BLaER1 treated with 17β-estradiol and CSF1 and Interleukin-3, amounts not matched to agents 10 nM and 100 nM (cell line): ENCODE data around the gene RELL2.

ENCODE experiments used
- H3K27ac ChIP-seq, 11 experiments: shearing (Covaris generic); formaldehyde crosslinking; 2 replicates each; pipeline ENCODE4 v1.8.1; 2022
- H3K27me3 ChIP-seq, 11 experiments: shearing (Covaris generic); formaldehyde crosslinking; 2 replicates each; pipeline ENCODE4 v1.8.1; 2022
- H3K36me3 ChIP-seq, 11 experiments: shearing (Covaris generic); formaldehyde crosslinking; 2 replicates each; pipeline ENCODE4 v1.8.1; 2022
- H3K4me1 ChIP-seq, 10 experiments: shearing (Covaris generic); formaldehyde crosslinking; 2 replicates each; pipeline ENCODE4 v1.8.1; 2022
- H3K4me2 ChIP-seq, 11 experiments: shearing (Covaris generic); formaldehyde crosslinking; 2 replicates each; pipeline ENCODE4 v1.8.1; 2022
- H3K4me3 ChIP-seq, 10 experiments: shearing (Covaris generic); formaldehyde crosslinking; 2 replicates each; pipeline ENCODE4 v1.8.1; 2022
- H3K9ac ChIP-seq, 11 experiments: shearing (Covaris generic); formaldehyde crosslinking; 2 replicates each; pipeline ENCODE4 v1.8.1; 2022
- H3K9me3 ChIP-seq, 11 experiments: shearing (Covaris generic); formaldehyde crosslinking; replicated peaks in 1 of 11; 2 replicates each; pipeline ENCODE4 v1.8.1; 2022
- H4K20me1 ChIP-seq, 11 experiments: shearing (Covaris generic); formaldehyde crosslinking; 2 replicates each; pipeline ENCODE4 v1.8.1; 2022
- Cebpa-rat ChIP-seq, 11 experiments: shearing (Covaris generic); IDR thresholded peaks; 2 replicates each; pipeline ENCODE4 v1.8.1; 2022

The RELL2 gene

GRCh38 chr5:141637123-141637766, 448 bp downstream of the RELL2 start:
- Histone ChIP-seq H3K4me3 (peak overlapping the region; percentile 74 to 95 (median 81)), H3K27ac (peak overlapping the region in 10 of 11 experiments; percentile 73 to 83 (median 76); a peak in 20 of 22 replicates), H3K36me3 (peaks cover 24 to 69% (median 44%) of the 10 kb centered on the region in 11 experiments), H3K9ac (peak overlapping the region; percentile 78 to 90 (median 85)), H3K4me1 (peaks cover 43 to 85% (median 67%) of the 10 kb centered on the region in 10 experiments), H4K20me1 (peaks cover 21 to 72% (median 29%) of the 10 kb centered on the region in 11 experiments; a peak in 19 of 22 replicates), H3K4me2 (peak overlapping the region; percentile 90 to 99 (median 96)), H3K27me3 (no peaks in the 10 kb centered on the region), H3K9me3 (no peaks in the 10 kb centered on the region)
- TF ChIP-seq Cebpa-rat (IDR thresholded peaks at IDR 0.05): no peak

- TF ChIP-seq Cebpa-rat (IDR thresholded peaks at IDR 0.05): no peak
- H4K20me1 ChIP-seq: peaks cover 15 to 70% (median 23%) of the 10 kb centered on the region in 11 experiments; a peak in 18 of 22 replicates
- peak overlapping the region; percentile 78 to 90 (median 85) for H3K9ac ChIP-seq
- H3K36me3 ChIP-seq: peaks cover 17 to 69% (median 41%) of the 10 kb centered on the region in 11 experiments
- H3K27me3 ChIP-seq: no peaks in the 10 kb centered on the region
- H3K27ac ChIP-seq: peak overlapping the region in 10 of 11 experiments; percentile 73 to 83 (median 76); a peak in 20 of 22 replicates
- peaks cover 38 to 85% (median 69%) of the 10 kb centered on the region in 10 experiments for H3K4me1 ChIP-seq
- H3K4me3 ChIP-seq: peak overlapping the region; percentile 74 to 95 (median 81)
- H3K4me2 ChIP-seq: peak overlapping the region; percentile 90 to 99 (median 96)
- no peaks in the 10 kb centered on the region for H3K9me3 ChIP-seq
Observed at GRCh38 chr5:141637767-141638419, 1.1 kb downstream of the RELL2 start.

GRCh38 chr5:141638771-141639170, 2.0 kb downstream of the RELL2 start:
- Histone ChIP-seq H3K27ac (peak overlapping the region in 8 of 11 experiments; percentile 73 to 83 (median 77); a peak in 9 of 22 replicates), H4K20me1 (peaks cover 15 to 68% (median 22%) of the 10 kb centered on the region in 11 experiments; a peak in 18 of 22 replicates), H3K36me3 (peaks cover 15 to 66% (median 44%) of the 10 kb centered on the region in 11 experiments; a peak in 21 of 22 replicates), H3K4me3 (peak overlapping the region in 5 of 10 experiments; percentile 80 to 95 (median 88); a peak in 8 of 20 replicates), H3K4me1 (peaks cover 38 to 87% (median 73%) of the 10 kb centered on the region in 10 experiments), H3K9ac (peak overlapping the region in 1 of 11 experiments; percentile 87; a peak in 1 of 22 replicates), H3K4me2 (peak overlapping the region; percentile 90 to 99 (median 96)), H3K27me3 (no peaks in the 10 kb centered on the region), H3K9me3 (no peaks in the 10 kb centered on the region)
- no peak for TF ChIP-seq Cebpa-rat (IDR thresholded peaks at IDR 0.05)

GRCh38 chr5:141639357-141640050, 2.7 kb downstream of the RELL2 start:
- Histone ChIP-seq H3K9me3 (no peaks in the 10 kb centered on the region), H3K9ac (no peak overlapping the region), H3K4me1 (peaks cover 32 to 86% (median 67%) of the 10 kb centered on the region in 10 experiments), H3K4me2 (peak overlapping the region in 5 of 11 experiments; percentile 30 to 98 (median 95); a peak in 5 of 22 replicates), H3K4me3 (no peak overlapping the region), H4K20me1 (peaks cover 13 to 66% (median 18%) of the 10 kb centered on the region in 11 experiments; a peak in 18 of 22 replicates), H3K27me3 (no peaks in the 10 kb centered on the region), H3K36me3 (peaks cover 22 to 66% (median 48%) of the 10 kb centered on the region in 11 experiments; a peak in 21 of 22 replicates), H3K27ac (no peak overlapping the region)
- TF ChIP-seq Cebpa-rat (IDR thresholded peaks at IDR 0.05): no peak

- H3K9ac ChIP-seq: no peak overlapping the region
- no peak for TF ChIP-seq Cebpa-rat (IDR thresholded peaks at IDR 0.05)
- H3K4me1 ChIP-seq: peaks cover 27 to 83% (median 62%) of the 10 kb centered on the region in 10 experiments
- peaks cover 27 to 66% (median 48%) of the 10 kb centered on the region in 11 experiments for H3K36me3 ChIP-seq
- no peak overlapping the region for H3K4me3 ChIP-seq
- H4K20me1 ChIP-seq: peaks cover 8 to 65% (median 13%) of the 10 kb centered on the region in 11 experiments; a peak in 18 of 22 replicates
- H3K4me2 ChIP-seq: peak overlapping the region in 4 of 11 experiments; percentile 8 to 96 (median 21); a peak in 4 of 22 replicates
- H3K9me3 ChIP-seq: no peaks in the 10 kb centered on the region
- H3K27me3 ChIP-seq: no peaks in the 10 kb centered on the region
- no peak overlapping the region for H3K27ac ChIP-seq
Observed at GRCh38 chr5:141640051-141640415, 3.2 kb downstream of the RELL2 start.

GRCh38 chr5:141640698-141641097, 3.9 kb downstream of the RELL2 start:
- peaks cover 34 to 70% (median 54%) of the 10 kb centered on the region in 11 experiments for H3K36me3 ChIP-seq
- H3K27ac ChIP-seq: no peak overlapping the region
- peaks cover 3 to 67% (median 6%) of the 10 kb centered on the region in 11 experiments; a peak in 15 of 22 replicates for H4K20me1 ChIP-seq
- H3K4me1 ChIP-seq: peaks cover 24 to 79% (median 57%) of the 10 kb centered on the region in 10 experiments
- no peak overlapping the region for H3K9ac ChIP-seq
- H3K9me3 ChIP-seq: no peaks in the 10 kb centered on the region
- H3K27me3 ChIP-seq: no peaks in the 10 kb centered on the region
- no peak for TF ChIP-seq Cebpa-rat (IDR thresholded peaks at IDR 0.05)
- H3K4me3 ChIP-seq: no peak overlapping the region
- peak overlapping the region in 2 of 11 experiments; percentile 8 to 22; a peak in 1 of 22 replicates for H3K4me2 ChIP-seq

- no peak for TF ChIP-seq Cebpa-rat (IDR thresholded peaks at IDR 0.05)
- Histone ChIP-seq H3K4me1 (peaks cover 29 to 79% (median 55%) of the 10 kb centered on the region in 10 experiments), H3K9ac (no peak overlapping the region), H3K4me2 (peak overlapping the region in 2 of 11 experiments; percentile 24 to 71; a peak in 3 of 22 replicates), H3K9me3 (no peaks in the 10 kb centered on the region), H3K36me3 (peaks cover 44 to 80% (median 64%) of the 10 kb centered on the region in 11 experiments), H3K27ac (peak overlapping the region in 3 of 11 experiments; percentile 6 to 43 (median 42); a peak in 3 of 22 replicates), H3K4me3 (no peak overlapping the region), H4K20me1 (peaks cover 0 to 69% (median 0%) of the 10 kb centered on the region in 11 experiments; a peak in 6 of 22 replicates), H3K27me3 (no peaks in the 10 kb centered on the region)
Observed at GRCh38 chr5:141641634-141642267, 5.0 kb downstream of the RELL2 start.

- Histone ChIP-seq H3K4me2 (peak overlapping the region in 7 of 11 experiments; percentile 13 to 41 (median 27); a peak in 10 of 22 replicates), H3K27ac (no peak overlapping the region), H3K27me3 (no peaks in the 10 kb centered on the region), H3K9me3 (no peaks in the 10 kb centered on the region), H3K36me3 (peaks cover 44 to 79% (median 60%) of the 10 kb centered on the region in 11 experiments), H3K4me1 (peaks cover 14 to 55% (median 44%) of the 10 kb centered on the region in 10 experiments), H3K4me3 (no peak overlapping the region), H3K9ac (peak overlapping the region in 2 of 11 experiments; percentile 23 to 39; a peak in 1 of 22 replicates), H4K20me1 (peaks cover 0 to 60% (median 0%) of the 10 kb centered on the region in 11 experiments; a peak in 6 of 22 replicates)
- TF ChIP-seq Cebpa-rat (IDR thresholded peaks at IDR 0.05): no peak
Observed at GRCh38 chr5:141646026-141646425, 9.2 kb downstream of the RELL2 start.
